ENCODE data around the gene HIGD1C. TPM values are rescaled to one million over a fixed set of nuclear protein-coding genes. Genes with fewer than 3 reads are reported as not detected.

The HIGD1C gene
- total RNA-seq, 1 donor from 2014 or later, result not detected

DNA sequence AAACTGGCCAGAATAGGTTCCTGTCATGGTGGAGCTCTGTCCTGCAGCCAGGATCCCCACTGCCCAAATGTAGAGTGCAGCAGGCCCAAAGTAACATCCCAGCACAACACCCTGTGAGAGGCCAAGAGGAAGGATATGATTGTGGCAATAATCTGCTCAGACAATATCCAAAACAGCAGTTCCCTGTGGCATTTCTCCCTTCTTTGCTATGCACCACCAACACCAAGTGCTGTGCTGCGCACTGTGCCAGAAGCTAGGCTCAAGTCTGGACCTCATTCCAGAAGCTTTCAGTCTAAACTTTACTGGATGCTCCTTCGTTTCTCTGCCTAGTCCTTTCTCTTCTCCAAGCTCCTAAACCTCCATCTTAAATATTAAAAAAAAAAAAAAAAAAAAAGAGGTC, 40.5 kb downstream of the HIGD1C start:
- ChIA-PET POLR2A (interaction anchor here (0.7 kb wide), 1 partner anchor 22 kb away, joined by 5 read pairs; no protein-coding TSS in a partner anchor), CTCF (no interaction called here)
- Mint-ChIP-seq H3K9me3 (no peaks in the 10 kb centered on the region), H3K4me1 (no peaks in the 10 kb centered on the region), H3K27ac (no peak overlapping the region), H3K27me3 (no peaks in the 10 kb centered on the region), H3K36me3 (ENCODE audit: low read depth) (peaks cover 74% of the 10 kb centered on the region), H3K4me3 (no peak overlapping the region)
- intact Hi-C loops (cut with micrococcal nuclease), result no loop called here
- TF ChIP-seq, protein P1, sequence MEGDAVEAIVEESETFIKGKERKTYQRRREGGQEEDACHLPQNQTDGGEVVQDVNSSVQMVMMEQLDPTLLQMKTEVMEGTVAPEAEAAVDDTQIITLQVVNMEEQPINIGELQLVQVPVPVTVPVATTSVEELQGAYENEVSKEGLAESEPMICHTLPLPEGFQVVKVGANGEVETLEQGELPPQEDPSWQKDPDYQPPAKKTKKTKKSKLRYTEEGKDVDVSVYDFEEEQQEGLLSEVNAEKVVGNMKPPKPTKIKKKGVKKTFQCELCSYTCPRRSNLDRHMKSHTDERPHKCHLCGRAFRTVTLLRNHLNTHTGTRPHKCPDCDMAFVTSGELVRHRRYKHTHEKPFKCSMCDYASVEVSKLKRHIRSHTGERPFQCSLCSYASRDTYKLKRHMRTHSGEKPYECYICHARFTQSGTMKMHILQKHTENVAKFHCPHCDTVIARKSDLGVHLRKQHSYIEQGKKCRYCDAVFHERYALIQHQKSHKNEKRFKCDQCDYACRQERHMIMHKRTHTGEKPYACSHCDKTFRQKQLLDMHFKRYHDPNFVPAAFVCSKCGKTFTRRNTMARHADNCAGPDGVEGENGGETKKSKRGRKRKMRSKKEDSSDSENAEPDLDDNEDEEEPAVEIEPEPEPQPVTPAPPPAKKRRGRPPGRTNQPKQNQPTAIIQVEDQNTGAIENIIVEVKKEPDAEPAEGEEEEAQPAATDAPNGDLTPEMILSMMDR (IDR thresholded peaks at IDR 0.05), result no peak
- ATAC-seq (ENCODE audit: low read depth) (no peak), DNase-seq (no peak)

DNA sequence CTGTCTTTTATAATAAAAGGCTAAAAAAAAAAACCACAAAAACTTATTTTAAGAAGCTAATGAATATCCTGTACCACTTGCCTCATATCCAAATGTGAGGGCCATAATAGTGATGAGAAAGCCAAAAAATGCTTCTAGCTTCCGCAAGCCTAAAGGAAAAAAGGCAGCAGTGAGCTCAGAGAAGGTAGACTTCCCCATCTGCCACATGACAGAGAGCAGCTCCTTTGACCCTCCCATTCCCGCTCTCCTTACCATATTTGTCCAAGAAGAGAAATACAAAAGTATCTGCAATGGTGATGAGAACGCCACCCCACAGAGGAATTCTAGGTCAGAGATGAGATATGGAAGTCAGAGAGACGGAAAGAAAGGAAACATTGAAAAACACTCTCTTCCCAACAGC, 46.7 kb downstream of the HIGD1C start:
- ATAC-seq (ENCODE audit: low read depth), result no peak
- no peak for DNase-seq
- intact Hi-C loops (cut with micrococcal nuclease), result no loop called here
- no peaks in the 10 kb centered on the region for H3K4me1 Mint-ChIP-seq
- no peaks in the 10 kb centered on the region for H3K9me3 Mint-ChIP-seq
- CTCF ChIA-PET, result interaction anchor here (1.1 kb wide), 1 partner anchor 12 kb away, joined by 3 read pairs; no protein-coding TSS in a partner anchor
- no peaks in the 10 kb centered on the region for H3K27me3 Mint-ChIP-seq
- H3K36me3 Mint-ChIP-seq (ENCODE audit: low read depth), result peaks cover 57% of the 10 kb centered on the region
- H3K27ac Mint-ChIP-seq, result no peak overlapping the region
- no peak overlapping the region for H3K4me3 Mint-ChIP-seq
- POLR2A ChIA-PET, result no interaction called here
- TF ChIP-seq, protein P1 (IDR thresholded peaks at IDR 0.05), result no peak

DNA sequence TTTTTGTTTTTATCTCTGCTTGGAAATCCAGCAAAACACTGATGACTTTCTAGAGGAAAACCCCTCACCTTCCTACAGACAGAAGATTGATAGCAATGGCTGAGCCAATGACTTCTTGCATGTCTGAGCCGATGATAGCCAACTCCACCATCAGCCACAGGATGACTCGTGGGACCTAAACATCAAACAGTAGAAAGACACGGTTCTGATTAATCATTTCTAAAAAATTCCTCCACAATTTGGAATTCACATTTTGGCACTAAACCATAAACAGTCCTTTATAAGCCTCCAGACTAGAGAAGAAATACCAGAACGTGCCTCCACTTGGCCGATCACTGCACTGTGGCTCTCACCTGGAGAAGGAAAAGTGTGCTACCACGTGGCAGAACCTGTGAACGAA, 47.9 kb downstream of the HIGD1C start:
- intact Hi-C loops (cut with micrococcal nuclease), result no loop called here
- ATAC-seq (ENCODE audit: low read depth) (no peak), DNase-seq (no peak)
- CTCF ChIA-PET, result no interaction called here
- TF ChIP-seq, protein P1 (IDR thresholded peaks at IDR 0.05), result no peak
- POLR2A ChIA-PET, result interaction anchor here (0.6 kb wide), 1 partner anchor 87 kb away, joined by 4 read pairs; no protein-coding TSS in a partner anchor
- no peaks in the 10 kb centered on the region for H3K27me3 Mint-ChIP-seq
- H3K4me3 Mint-ChIP-seq, result no peak overlapping the region
- H3K9me3 Mint-ChIP-seq, result no peaks in the 10 kb centered on the region
- no peak overlapping the region for H3K27ac Mint-ChIP-seq
- no peaks in the 10 kb centered on the region for H3K4me1 Mint-ChIP-seq
- peaks cover 56% of the 10 kb centered on the region for H3K36me3 Mint-ChIP-seq (ENCODE audit: low read depth)

DNA sequence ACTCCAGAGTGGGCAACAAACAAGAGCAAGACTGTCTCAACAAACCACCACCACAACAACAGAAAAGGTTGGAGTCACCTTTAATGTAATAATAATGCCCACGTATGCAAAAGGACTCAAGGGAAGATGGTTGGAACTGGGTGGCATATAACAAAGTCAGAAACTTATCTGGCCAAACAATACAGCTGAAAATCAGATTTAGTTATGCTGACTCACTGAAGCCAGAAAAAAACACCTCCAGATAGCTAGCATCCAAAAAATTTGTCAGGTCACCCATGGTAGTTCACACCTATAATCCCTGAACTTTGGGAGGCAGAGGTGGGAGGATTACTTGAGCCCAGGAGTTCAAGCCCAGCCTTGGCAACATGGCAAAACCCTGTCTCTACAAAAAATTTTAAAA, 49.5 kb downstream of the HIGD1C start:
- CTCF ChIA-PET, result no interaction called here
- Mint-ChIP-seq H3K36me3 (ENCODE audit: low read depth) (peaks cover 52% of the 10 kb centered on the region), H3K27ac (no peak overlapping the region), H3K9me3 (no peaks in the 10 kb centered on the region), H3K4me1 (no peaks in the 10 kb centered on the region), H3K4me3 (no peak overlapping the region), H3K27me3 (no peaks in the 10 kb centered on the region)
- intact Hi-C loops (cut with micrococcal nuclease), result no loop called here
- ATAC-seq (ENCODE audit: low read depth), result no peak
- POLR2A ChIA-PET, result interaction anchor here (0.7 kb wide), 1 partner anchor 82 kb away, joined by 6 read pairs; no protein-coding TSS in a partner anchor
- TF ChIP-seq, protein P1 (IDR thresholded peaks at IDR 0.05), result no peak
- DNase-seq, result no peak

DNA sequence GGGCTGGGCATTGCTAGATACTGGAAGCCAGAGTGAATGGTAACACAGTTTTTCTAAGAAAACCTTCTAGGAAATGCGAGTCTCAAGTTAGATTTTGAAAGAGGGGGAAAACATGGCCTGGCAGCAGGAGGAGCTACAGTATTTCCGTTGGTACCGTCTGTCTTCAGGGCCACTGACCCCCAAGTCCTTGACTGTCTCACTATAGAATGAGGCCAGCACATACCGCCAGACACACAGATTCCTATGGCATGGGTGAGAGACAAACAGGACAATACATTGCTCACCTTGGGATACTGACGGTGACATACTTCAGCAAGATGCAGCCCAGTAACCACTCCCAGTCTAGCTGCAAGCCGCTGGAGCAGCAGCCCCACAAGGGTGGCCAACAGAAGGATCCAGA, 52.2 kb downstream of the HIGD1C start:
- H3K27me3 Mint-ChIP-seq, result no peaks in the 10 kb centered on the region
- ChIA-PET CTCF (no interaction called here), POLR2A (no interaction called here)
- DNase-seq (no peak), ATAC-seq (ENCODE audit: low read depth) (no peak)
- H3K4me3 Mint-ChIP-seq, result no peak overlapping the region
- peaks cover 55% of the 10 kb centered on the region for H3K36me3 Mint-ChIP-seq (ENCODE audit: low read depth)
- H3K4me1 Mint-ChIP-seq, result peaks cover 11% of the 10 kb centered on the region
- no peak overlapping the region for H3K27ac Mint-ChIP-seq
- TF ChIP-seq, protein P1 (IDR thresholded peaks at IDR 0.05), result no peak
- intact Hi-C loops (cut with micrococcal nuclease), result no loop called here
- no peaks in the 10 kb centered on the region for H3K9me3 Mint-ChIP-seq

Data from activated B cell treated with CpG ODN at 0.5 μM for 24 hours (primary cell).